ENCODE data around the gene BRD1.
A peak's percentile ranks its signal among the peaks of the same experiment; 100 is the strongest.
"Not testable (repeated sequence)": the region's sequence is repeated elsewhere in the genome, so short reads cannot be mapped to it uniquely, and the experiment has no call there.

BRD1 gene

GRCh38 chr22:49852898-49853894 lies 25.5 kb upstream of the BRD1 start, which contains the start of gene ZBED4:
ZBED4 (plus strand) TSS chr22:49853844; CDS start chr22:49883663, 29,819 bp downstream.
- DNase-seq: peak; percentile 85

DNA sequence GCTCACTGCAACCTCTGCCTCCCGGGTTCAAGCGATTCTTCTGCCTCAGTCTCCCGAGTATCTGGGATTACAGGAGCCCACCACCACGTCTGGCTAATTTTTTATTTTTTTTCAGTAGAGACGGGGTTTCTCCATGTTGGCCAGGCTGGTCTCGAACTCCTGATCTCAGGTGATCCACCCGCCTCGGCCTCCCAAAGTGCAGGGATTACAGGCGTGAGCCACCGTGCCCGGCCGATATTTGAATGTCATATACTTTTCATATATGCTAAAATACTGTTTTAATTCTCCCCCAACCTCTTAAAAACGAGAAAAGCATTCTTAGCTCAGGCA lies 24.9 kb upstream of the BRD1 start:
- DNase-seq: not testable (repeated sequence)

DNA sequence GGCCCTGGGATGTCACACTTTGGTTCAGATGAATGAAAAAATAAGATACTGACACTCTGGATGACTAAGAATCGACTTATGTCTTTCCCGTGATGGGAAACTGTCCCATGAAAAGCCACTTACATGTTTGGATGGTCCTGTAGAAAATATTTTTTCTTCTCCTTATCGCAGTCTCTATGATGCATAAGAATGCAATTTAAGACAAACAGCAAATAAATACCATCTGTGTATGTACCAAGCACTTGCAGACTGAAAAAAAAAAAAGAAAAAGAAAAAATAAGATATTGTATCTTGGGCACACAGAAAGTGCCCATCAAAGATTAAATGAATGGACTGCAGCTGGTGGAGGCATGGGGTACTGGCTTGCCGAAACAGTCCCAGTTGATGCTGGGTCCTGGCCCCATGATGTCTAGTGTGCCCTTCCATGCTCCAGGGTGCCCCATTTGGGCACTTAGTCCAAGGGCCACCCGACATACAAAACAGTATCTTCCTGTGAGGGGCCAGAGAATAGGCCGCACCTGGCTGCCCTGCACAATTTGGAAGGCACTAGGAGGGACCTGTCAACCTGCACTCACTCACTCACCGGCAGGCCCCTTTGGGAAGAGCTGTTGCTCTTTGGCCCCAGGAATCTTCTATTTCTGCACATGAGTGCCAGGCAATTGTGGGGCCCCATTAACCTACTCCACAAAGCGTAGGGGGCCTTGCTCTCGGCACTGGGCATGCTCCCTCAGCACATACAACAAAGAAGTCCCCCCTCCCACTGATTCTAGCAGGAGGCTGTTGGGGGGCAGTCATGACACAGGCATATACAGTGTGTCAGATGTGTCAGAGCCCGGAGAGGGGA lies 23.5 kb upstream of the BRD1 start:
- no peak for DNase-seq

DNA sequence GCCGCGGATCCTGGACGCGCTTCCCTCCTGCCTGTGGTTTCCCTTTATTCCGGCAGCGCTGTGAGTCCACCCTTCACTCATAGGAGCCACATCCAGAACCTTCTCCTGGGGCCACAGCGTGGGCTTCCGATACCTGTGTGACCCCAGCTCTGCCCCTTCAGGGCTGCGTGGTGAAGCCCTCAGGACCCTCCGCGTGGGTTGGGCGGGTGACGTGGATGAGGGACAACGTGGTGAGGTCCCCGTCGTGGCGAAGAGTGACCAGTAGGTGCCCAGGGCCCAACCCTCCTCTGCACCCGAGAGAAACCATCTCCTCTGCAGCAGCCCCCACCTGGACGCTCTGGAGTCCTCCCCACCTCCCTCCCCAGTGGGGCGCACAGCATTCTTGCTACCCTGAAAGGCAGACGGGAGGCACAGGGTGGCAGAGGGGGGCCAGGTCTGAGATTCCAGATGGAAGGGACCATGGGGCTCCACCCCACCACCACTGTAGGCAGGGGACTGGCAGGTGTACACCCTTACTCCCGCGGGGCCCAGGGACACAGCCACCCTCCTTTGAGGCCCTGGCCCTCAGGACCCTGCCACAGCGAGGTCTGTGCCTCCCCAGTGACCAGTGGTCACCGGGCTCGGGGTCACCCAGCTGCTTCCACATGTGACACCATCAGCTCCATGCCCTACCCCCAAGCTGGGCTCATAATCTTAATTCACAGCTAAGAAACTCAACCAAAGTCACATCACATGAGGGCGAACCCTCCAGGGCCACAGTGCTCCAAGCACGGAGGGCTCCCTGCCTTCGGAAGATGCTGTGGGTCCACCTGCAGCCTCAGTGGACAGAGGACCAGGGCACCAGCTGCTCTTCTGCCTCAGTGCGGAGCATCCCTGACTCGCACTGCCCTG lies 22.6 kb upstream of the BRD1 start:
- no peak for DNase-seq

DNA sequence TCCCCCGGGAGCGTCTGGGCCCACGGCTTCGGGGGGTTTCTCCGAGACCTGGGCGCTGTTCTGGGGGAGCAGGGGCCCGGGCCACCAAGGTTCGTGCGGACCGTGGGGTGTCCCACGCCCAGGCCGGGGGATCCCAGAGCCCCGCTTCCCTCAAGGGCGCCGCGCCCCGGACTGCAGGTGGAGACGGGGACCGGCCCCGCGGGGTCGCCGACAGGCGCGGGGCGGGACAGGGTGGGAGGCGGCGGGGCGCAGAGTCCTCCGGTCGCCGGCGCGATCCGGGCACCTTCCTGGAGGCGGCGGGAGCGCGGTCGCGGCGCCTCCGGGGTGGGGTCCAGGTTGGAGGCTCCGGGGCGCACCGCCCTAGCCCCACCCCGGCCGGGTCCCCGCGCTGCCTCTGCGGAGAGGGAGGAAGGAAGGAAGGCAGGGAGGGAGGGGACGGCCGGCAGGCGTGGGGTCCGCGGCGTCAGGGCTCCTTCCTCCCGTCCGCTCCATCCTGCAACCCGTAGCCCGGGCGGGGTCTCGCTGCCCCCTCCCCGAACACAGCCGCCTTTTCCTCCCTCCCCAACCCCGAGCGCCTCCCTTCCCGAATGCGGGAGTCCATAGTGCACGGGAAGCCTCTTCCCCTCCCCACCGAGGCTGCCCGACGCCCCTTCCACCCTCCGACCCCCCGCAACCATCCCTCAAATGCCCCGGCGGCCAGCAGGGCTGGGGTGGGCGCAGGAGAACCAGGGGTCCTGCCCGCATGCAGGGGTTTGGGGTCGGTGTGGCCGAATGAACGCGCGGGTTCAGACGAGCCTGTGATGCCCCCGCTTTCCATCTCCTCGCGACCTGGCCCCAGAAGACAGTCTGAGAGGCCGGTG lies 21.7 kb upstream of the BRD1 start:
- no peak for DNase-seq

DNA sequence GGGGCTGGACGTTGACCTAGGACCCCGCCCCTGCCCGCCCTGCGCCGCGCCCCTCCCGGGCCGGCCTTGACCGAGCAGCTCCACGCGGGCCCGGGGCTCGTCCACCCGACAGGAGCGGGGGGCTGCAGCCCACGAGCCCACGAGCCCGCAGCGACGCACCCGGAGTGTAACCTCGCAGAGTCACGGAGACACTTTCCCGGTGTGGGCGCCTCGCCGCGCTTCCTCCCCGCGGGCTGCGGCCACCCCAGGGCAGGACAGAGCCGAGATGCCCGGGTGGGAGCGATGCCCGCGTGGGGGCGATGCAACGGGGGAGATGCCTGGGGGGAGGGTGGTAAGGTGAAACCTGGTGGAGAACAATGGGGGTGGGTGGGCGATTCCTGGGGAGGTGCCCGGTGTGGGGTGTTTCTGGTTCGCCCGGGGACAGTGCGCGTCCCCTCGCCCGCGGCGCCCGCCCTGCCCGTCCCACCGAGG lies 21.1 kb upstream of the BRD1 start:
- no peak for DNase-seq

- no peak for DNase-seq
Observed at GRCh38 chr22:49847751-49848689, 20.3 kb upstream of the BRD1 start.

- no peak for DNase-seq
Observed at GRCh38 chr22:49845666-49846459, 18.2 kb upstream of the BRD1 start.

GRCh38 chr22:49845241-49845640 lies 17.6 kb upstream of the BRD1 start:
- no peak for DNase-seq

- no peak for DNase-seq
Observed at GRCh38 chr22:49838771-49839717, 11.4 kb upstream of the BRD1 start.

DNA sequence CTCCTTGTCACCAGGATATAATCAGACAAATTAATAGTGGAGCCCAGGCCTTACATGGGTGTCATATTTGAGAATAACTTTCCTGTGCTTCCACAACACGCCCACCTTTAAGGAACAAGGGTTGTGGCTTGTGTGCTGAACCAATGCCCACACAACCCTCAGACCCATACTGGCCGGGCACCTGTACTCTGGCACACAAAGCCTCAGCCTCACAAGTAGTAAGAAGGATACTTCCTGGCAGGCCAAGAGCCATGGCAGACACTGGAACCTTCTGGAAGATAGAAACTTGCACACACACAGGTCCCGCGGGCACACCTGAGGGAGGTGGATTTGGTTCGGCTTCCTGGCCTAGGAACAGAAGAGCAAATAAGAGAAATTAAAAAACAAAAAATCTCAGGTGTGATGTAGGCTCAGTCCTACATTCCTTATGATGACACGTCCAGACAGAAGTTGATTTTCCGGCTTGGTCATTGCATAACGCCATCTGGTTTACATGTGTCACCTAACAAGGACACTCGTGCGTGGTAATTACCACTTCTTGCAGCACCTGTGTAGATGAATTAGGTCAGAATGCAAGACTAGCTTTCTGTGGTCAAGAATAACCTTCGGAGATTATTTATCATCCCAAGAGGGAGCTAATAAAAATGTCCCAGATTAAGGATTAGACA lies 5.8 kb upstream of the BRD1 start:
- DNase-seq: peak; percentile 18

DNA sequence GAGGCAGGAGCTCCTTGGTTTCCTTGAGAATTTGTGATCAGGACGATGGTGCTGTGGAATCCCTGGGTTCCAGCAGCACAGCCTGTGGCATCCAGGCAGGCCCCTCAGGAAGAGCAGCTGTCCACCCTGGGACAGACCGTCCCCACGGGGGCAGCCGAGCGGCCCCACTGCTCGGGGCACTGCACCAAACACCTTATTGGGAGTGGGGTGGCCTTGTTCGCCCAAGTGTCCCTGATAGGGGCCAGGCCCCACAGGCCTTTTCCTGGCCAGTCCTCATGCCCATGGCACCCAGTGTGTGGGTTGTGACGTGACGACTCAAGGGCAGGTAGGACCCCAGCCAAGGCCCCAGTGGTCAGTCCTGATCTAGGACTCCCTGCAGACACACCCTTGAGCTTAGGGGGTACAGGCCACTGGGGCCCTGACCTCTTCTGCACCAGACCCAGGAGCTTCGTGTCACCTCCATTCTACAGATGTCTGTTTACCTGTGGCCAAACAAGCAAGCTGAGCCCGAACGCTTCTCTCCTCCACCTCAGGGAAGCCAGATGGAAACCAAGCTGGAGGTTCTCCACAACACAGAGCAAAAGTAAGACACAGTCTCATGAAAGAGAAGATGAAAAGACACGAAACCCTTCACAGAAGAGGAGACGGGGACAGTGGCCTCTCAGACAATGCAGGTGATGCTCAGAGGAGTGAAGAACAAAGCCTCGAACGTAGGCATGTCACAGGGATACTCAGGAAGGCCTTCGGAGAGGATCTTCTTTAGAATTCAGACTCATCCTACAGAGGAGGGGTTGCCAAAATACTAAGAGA lies 1.6 kb upstream of the BRD1 start:
- no peak for DNase-seq

DNA sequence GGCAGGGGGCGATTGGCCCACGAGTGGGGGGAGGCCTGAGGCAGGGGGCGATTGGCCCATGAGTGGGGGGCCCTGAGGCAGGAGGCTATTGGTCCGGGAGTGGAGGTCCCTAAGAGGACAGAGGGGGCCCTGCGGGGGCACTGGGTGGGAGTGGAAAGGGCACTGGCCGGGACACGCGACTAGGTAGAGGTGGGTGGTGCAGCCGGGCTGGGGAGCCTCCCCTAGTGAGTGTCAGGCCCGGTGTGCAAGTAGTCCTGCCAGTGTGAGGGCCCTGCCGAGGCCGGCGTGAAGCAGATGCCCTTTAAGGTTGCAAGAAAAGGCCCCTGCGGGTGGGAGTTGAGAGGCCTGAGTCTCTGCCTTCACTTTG lies 909 bp upstream of the BRD1 start:
- DNase-seq: no peak

GRCh38 chr22:49827271-49827852 lies 311 bp downstream of the BRD1 start:
- no peak for DNase-seq

GRCh38 chr22:49826603-49827270 lies 936 bp downstream of the BRD1 start:
- DNase-seq: no peak
